ENCODE measurements around the gene ABCD3. TPM values are rescaled to one million over a fixed set of nuclear protein-coding genes. Genes with fewer than 3 reads are reported as not detected.

ABCD3 gene
- polyA plus RNA-seq, 1 of the 3 experiments (the other 2 are of a cell fraction) = 6.5 TPM

DNA sequence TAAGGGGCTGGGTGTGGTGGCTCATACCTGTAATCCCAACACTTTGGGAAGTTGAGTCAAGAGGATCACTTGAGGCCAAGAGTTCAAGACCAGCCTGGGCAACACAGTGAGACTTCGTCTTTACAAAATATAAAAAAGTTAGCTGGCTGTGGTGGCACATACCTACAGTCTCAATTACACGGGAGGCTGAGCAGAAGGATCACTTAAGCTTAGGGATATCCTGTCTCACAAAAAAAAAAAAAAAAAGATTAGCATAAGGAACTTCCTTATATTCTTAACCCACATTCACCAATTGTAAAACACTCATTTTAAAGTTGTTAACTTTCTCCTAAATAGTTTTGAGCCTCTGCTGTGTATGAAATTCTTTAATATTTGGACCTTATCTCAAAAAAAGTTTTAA lies 53.1 kb downstream of the ABCD3 start:
- no peak overlapping the region for H3K9ac ChIP-seq
- H3K4me2 ChIP-seq = no peak overlapping the region
- H4K20me1 ChIP-seq (ENCODE audit: insufficient read depth) = no peaks in the 10 kb centered on the region
- no peak for DNase-seq
- POLR2A ChIA-PET = no interaction called here
- CTCF ChIA-PET = interaction anchor here (1.4 to 5.3 kb wide), 3 partner anchors 10 to 335 kb away, joined by 4 to 36 read pairs (median 9); no protein-coding TSS in a partner anchor
- TF ChIP-seq NRF1 (IDR thresholded peaks at IDR 0.05; ENCODE audit: low read depth, low read length) (no peak), PBX3 (IDR thresholded peaks at IDR 0.05) (no peak), GABPA (IDR thresholded peaks at IDR 0.05; ENCODE audit: low read depth) (no peak), GATA2 (CRISPR knock-in tag; IDR thresholded peaks at IDR 0.05) (no peak), MXI1 (IDR thresholded peaks at IDR 0.05; ENCODE audit: low read depth, low read length) (no peak)
- 97% methylated on average over 2 of the region's 2 CpGs for WGBS (ENCODE audit: low lambda C conversion rate)
- no peak overlapping the region for H2AFZ ChIP-seq (ENCODE audit: low read depth)
- H3K4me1 ChIP-seq (ENCODE audit: control insufficient read depth in 1 of 2, insufficient read depth in 2 of 2, low read depth in 1 of 2, low read length in 1 of 2) = no peaks in the 10 kb centered on the region; a peak in 1 of 4 replicates
- H3K9me3 ChIP-seq = no peaks in the 10 kb centered on the region
- no peaks in the 10 kb centered on the region for H3F3A ChIP-seq (replicated peaks; ENCODE audit: insufficient read depth)
- H3K4me3 ChIP-seq (ENCODE audit: low read depth in 2 of 2, low read length in 1 of 2) = no peak overlapping the region
- H3K9me2 ChIP-seq = no peaks in the 10 kb centered on the region
- no peak overlapping the region for H3K27ac ChIP-seq (ENCODE audit: low read depth in 2 of 2, low read length in 1 of 2)
- peaks cover 6 to 25% of the 10 kb centered on the region in 2 experiments for H3K36me3 ChIP-seq (replicated peaks in 1 of 2; ENCODE audit: control insufficient read depth in 1 of 2, insufficient read depth in 2 of 2, low read length in 1 of 2)
- no peaks in the 10 kb centered on the region for H3K27me3 ChIP-seq (ENCODE audit: insufficient read depth)
- no peaks in the 10 kb centered on the region for H3K79me2 ChIP-seq (ENCODE audit: insufficient read depth)

DNA sequence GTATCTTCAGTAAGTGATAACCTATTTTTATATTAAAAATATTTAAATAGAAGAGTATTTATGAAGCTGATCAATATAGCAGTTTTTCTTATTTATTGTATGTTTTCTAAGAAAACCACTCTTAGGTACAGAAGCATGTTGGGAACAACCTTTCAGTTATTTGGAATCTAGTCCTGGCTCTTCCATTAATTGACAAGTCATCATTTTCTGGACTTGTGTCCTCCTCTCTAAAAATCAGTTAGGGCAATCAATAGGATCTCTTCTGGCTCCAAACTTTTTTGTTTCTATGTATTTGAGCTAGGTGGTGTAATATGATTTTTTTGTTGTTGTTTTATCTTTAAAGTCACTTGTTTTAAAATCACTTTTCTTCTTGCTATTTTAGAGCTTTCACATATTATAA lies 57.0 kb downstream of the ABCD3 start:
- Histone ChIP-seq H4K20me1 (ENCODE audit: insufficient read depth) (no peaks in the 10 kb centered on the region), H3F3A (replicated peaks; ENCODE audit: insufficient read depth) (no peaks in the 10 kb centered on the region), H3K27ac (ENCODE audit: low read depth in 2 of 2, low read length in 1 of 2) (no peak overlapping the region), H3K9ac (no peak overlapping the region), H3K9me2 (no peaks in the 10 kb centered on the region), H3K9me3 (no peaks in the 10 kb centered on the region), H3K36me3 (replicated peaks in 1 of 2; ENCODE audit: control insufficient read depth in 1 of 2, insufficient read depth in 2 of 2, low read length in 1 of 2) (peaks cover 11 to 28% of the 10 kb centered on the region in 2 experiments), H3K4me3 (ENCODE audit: low read depth in 2 of 2, low read length in 1 of 2) (no peak overlapping the region), H2AFZ (ENCODE audit: low read depth) (no peak overlapping the region), H3K27me3 (ENCODE audit: insufficient read depth) (no peaks in the 10 kb centered on the region), H3K79me2 (ENCODE audit: insufficient read depth) (no peaks in the 10 kb centered on the region), H3K4me2 (no peak overlapping the region), H3K4me1 (ENCODE audit: control insufficient read depth in 1 of 2, insufficient read depth in 2 of 2, low read depth in 1 of 2, low read length in 1 of 2) (no peaks in the 10 kb centered on the region; a peak in 1 of 4 replicates)
- CTCF ChIA-PET = interaction anchor here (0.7 to 2.2 kb wide), 5 partner anchors 10 to 568 kb away, joined by 3 to 8 read pairs (median 5); no protein-coding TSS in a partner anchor
- POLR2A ChIA-PET = no interaction called here
- DNase-seq = no peak
- TF ChIP-seq ZBTB33 (IDR thresholded peaks at IDR 0.05; ENCODE audit: borderline replicate concordance, low read depth) (no peak), MEF2A (IDR thresholded peaks at IDR 0.05; ENCODE audit: borderline replicate concordance, low read depth) (no peak), USF2 (IDR thresholded peaks at IDR 0.05; ENCODE audit: borderline replicate concordance, low read depth, low read length) (no peak), RAD21 (IDR thresholded peaks at IDR 0.05; ENCODE audit: low read length) (no peak), FOSL2 (IDR thresholded peaks at IDR 0.05; ENCODE audit: borderline replicate concordance, low read depth) (no peak), RFX5 (IDR thresholded peaks at IDR 0.05; ENCODE audit: low read length) (no peak), GABPA (IDR thresholded peaks at IDR 0.05; ENCODE audit: low read depth) (no peak), CTCF (IDR thresholded peaks at IDR 0.05) (no peak), PBX3 (IDR thresholded peaks at IDR 0.05) (no peak), POLR2AphosphoS5 (IDR thresholded peaks at IDR 0.05; ENCODE audit: low read depth, low read length) (no peak), EP300 (IDR thresholded peaks at IDR 0.05; ENCODE audit: borderline replicate concordance in 1 of 2, low read depth in 1 of 2, low read length in 1 of 2) (no peak), SIN3A (IDR thresholded peaks at IDR 0.05; ENCODE audit: borderline replicate concordance, low read depth, low read length) (no peak), SMC3 (IDR thresholded peaks at IDR 0.05; ENCODE audit: low read depth, low read length) (no peak)
- TF ChIP-seq, protein P1, sequence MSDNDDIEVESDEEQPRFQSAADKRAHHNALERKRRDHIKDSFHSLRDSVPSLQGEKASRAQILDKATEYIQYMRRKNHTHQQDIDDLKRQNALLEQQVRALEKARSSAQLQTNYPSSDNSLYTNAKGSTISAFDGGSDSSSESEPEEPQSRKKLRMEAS (IDR thresholded peaks at IDR 0.05; ENCODE audit: low read depth) = no peak
